ENCODE results near the gene MAPK11. TPM values are rescaled to one million over a fixed set of nuclear protein-coding genes. Genes with fewer than 3 reads are reported as not detected.

MAPK11 gene
- total RNA-seq, 1 donor from 2014 or later = 26.1 TPM

GRCh38 chr22:50221410-50222300 lies 48.5 kb downstream of the MAPK11 start:
- ATAC-seq (no peak), DNase-seq (no peak)
- Histone ChIP-seq H3K4me1 (no peaks in the 10 kb centered on the region), H3K4me3 (no peak overlapping the region), H3K9me3 (no peaks in the 10 kb centered on the region), H3K36me3 (peaks cover 82% of the 10 kb centered on the region), H3K27ac (no peak overlapping the region), H3K27me3 (no peaks in the 10 kb centered on the region)
- TF ChIP-seq CTCF (IDR thresholded peaks at IDR 0.05) = no peak
- intact Hi-C loops (cut with DNase I) = no loop called here

- Histone ChIP-seq H3K36me3 (peaks cover 86% of the 10 kb centered on the region), H3K27me3 (no peaks in the 10 kb centered on the region), H3K9me3 (no peaks in the 10 kb centered on the region), H3K27ac (no peak overlapping the region), H3K4me1 (no peaks in the 10 kb centered on the region), H3K4me3 (no peak overlapping the region)
- DNase-seq (no peak), ATAC-seq (no peak)
- intact Hi-C loops (cut with DNase I) = no loop called here
- TF ChIP-seq CTCF (IDR thresholded peaks at IDR 0.05) = no peak
Measured at GRCh38 chr22:50220603-50221409, 49.4 kb downstream of the MAPK11 start.

GRCh38 chr22:50219800-50220602 lies 50.2 kb downstream of the MAPK11 start:
- no peaks in the 10 kb centered on the region for H3K27me3 ChIP-seq
- no peak overlapping the region for H3K27ac ChIP-seq
- no peaks in the 10 kb centered on the region for H3K4me1 ChIP-seq
- no peaks in the 10 kb centered on the region for H3K9me3 ChIP-seq
- DNase-seq (no peak), ATAC-seq (no peak)
- H3K4me3 ChIP-seq = no peak overlapping the region
- H3K36me3 ChIP-seq = peaks cover 86% of the 10 kb centered on the region
- TF ChIP-seq CTCF (IDR thresholded peaks at IDR 0.05) = no peak
- intact Hi-C loops (cut with DNase I) = loop anchor here (10.0 kb wide), 1 partner anchor 75 kb away; no protein-coding TSS in a partner anchor

- Histone ChIP-seq H3K36me3 (peaks cover 86% of the 10 kb centered on the region), H3K27me3 (no peaks in the 10 kb centered on the region), H3K4me1 (no peaks in the 10 kb centered on the region), H3K9me3 (no peaks in the 10 kb centered on the region), H3K27ac (no peak overlapping the region), H3K4me3 (no peak overlapping the region)
- DNase-seq (peak; percentile 93), ATAC-seq (peak; percentile 82)
- TF ChIP-seq CTCF (IDR thresholded peaks at IDR 0.05) = no peak
- intact Hi-C loops (cut with DNase I) = loop anchor here (10.0 kb wide), 1 partner anchor 74 kb away; no protein-coding TSS in a partner anchor
Measured at GRCh38 chr22:50218996-50219727, 51.0 kb downstream of the MAPK11 start.

Measured in upper lobe of right lung (tissue), 1 donor.